IPS-18a (cell line): ENCODE results near the gene TRAPPC12.

Experiments used
- H3K27ac ChIP-seq: one replicate; pipeline ENCODE4 v1.5.1; 2013; ENCODE audit warnings: low read length
- H3K27me3 ChIP-seq: one replicate; pipeline ENCODE4 v1.6.1; 2013; ENCODE audit warnings: mild to moderate bottlenecking, low read length; ENCODE audit not compliant: control insufficient read depth, insufficient read depth
- H3K36me3 ChIP-seq: one replicate; pipeline ENCODE4 v1.6.1; 2013; ENCODE audit warnings: low read depth, low read length; ENCODE audit not compliant: control insufficient read depth
- H3K4me1 ChIP-seq: one replicate; pipeline ENCODE4 v1.6.1; 2013; ENCODE audit warnings: low read depth, low read length; ENCODE audit not compliant: control insufficient read depth
- H3K4me3 ChIP-seq: one replicate; pipeline ENCODE4 v1.5.1; 2013; ENCODE audit warnings: low read length
- H3K9ac ChIP-seq: one replicate; pipeline ENCODE4 v1.6.1; 2013; ENCODE audit warnings: mild to moderate bottlenecking, low read length, moderate library complexity
- H3K9me3 ChIP-seq: one replicate; pipeline ENCODE4 v1.6.1; 2013; ENCODE audit warnings: low read depth, low read length; ENCODE audit not compliant: control insufficient read depth

TRAPPC12 gene

DNA sequence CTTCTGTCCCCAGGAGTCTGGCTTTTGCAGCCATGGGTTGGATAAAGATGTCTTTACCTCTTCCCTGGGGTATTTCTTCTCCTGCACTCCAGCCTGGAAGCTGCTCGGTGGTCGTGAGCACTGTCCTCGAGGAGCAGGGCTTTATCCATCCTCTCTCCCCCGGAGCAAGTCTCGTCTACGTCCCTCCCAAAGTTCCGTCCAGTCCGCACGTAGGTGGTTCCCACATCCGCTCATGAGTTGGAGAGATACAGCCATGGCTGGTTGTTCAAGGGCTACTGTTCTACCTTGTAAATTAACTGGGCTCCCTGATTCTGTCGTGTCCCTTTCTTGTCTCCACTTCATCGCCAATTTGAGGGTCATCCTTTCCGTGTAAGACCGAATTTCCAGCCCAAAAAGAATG lies 47.1 kb downstream of the TRAPPC12 start:
- H3K9ac ChIP-seq, result no peak overlapping the region
- H3K36me3 ChIP-seq, result peaks cover 38% of the 10 kb centered on the region
- H3K9me3 ChIP-seq, result no peaks in the 10 kb centered on the region
- no peak overlapping the region for H3K27ac ChIP-seq
- H3K27me3 ChIP-seq, result no peaks in the 10 kb centered on the region
- no peak overlapping the region for H3K4me3 ChIP-seq
- H3K4me1 ChIP-seq, result no peaks in the 10 kb centered on the region

DNA sequence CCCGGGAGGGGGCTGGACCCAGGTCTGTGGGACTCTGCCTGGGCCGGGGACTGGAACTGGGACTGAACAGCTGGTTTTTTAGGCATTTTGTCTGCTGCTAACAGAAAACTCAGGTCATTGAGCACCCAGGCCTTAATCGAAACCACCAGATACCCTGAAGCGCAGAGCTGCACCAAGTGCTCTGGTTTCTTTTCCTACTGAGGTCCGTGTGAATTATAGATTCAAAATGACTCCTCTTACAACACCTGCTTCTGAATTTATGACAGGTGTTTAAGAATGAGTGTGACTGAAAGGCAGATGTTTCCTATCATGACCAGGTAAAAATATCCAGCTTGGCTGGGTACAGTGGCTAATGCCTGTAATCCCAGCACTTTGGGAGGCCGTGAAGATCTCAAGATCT lies 47.8 kb downstream of the TRAPPC12 start:
- no peak overlapping the region for H3K4me3 ChIP-seq
- H3K9ac ChIP-seq, result no peak overlapping the region
- no peaks in the 10 kb centered on the region for H3K27me3 ChIP-seq
- H3K27ac ChIP-seq, result no peak overlapping the region
- peaks cover 40% of the 10 kb centered on the region for H3K36me3 ChIP-seq
- no peaks in the 10 kb centered on the region for H3K9me3 ChIP-seq
- no peaks in the 10 kb centered on the region for H3K4me1 ChIP-seq

DNA sequence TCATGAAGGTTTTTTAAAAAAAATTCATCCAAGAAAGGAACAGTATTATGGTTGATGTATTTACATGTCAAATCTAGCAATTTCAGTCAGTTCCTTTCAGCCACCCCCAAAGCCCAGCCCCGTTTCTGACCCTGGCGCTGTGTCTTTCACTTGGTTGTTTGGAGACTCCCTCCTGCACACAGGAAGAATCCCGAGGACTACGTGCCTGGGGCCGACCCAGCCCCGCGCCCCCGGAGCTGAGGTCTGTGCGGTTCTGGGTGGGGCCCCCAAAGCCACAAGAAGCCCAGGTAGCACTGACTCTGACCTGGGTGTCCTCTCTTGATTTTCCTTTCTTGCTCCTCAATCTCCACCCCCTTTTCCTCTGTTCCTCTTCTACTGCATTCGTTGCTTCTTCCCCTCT lies 49.1 kb downstream of the TRAPPC12 start:
- Histone ChIP-seq H3K4me3 (no peak overlapping the region), H3K36me3 (peaks cover 32% of the 10 kb centered on the region), H3K9me3 (no peaks in the 10 kb centered on the region), H3K27ac (no peak overlapping the region), H3K4me1 (no peaks in the 10 kb centered on the region), H3K9ac (no peak overlapping the region), H3K27me3 (no peaks in the 10 kb centered on the region)

DNA sequence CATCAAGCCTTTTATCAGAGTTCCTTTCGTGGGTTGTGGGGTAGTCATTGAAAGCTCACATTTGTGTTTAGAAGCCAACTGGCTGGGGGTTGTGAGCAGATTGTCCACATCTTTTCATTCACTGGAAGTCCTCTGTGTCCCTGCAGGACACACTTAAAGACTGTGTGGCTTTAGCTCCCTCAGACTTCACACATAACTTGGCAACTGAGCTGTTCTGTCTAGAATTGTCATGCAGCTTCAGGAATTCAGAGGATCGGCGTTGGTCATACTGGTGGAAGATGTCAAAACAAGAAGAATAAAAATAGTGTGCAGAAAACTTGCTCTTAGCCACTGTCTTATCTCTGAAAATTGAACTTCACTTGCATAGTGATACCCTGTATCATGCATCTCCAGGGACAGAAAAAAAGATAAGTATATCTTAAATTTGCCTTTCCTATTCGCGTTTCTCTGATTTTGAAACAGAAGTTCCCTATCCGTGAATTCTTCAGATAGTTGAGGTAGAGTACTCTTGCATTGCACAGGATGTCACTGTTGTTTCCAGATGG lies 49.6 kb downstream of the TRAPPC12 start:
- Histone ChIP-seq H3K4me3 (no peak overlapping the region), H3K4me1 (no peaks in the 10 kb centered on the region), H3K9ac (no peak overlapping the region), H3K27ac (no peak overlapping the region), H3K27me3 (no peaks in the 10 kb centered on the region), H3K9me3 (no peaks in the 10 kb centered on the region), H3K36me3 (peaks cover 32% of the 10 kb centered on the region)

DNA sequence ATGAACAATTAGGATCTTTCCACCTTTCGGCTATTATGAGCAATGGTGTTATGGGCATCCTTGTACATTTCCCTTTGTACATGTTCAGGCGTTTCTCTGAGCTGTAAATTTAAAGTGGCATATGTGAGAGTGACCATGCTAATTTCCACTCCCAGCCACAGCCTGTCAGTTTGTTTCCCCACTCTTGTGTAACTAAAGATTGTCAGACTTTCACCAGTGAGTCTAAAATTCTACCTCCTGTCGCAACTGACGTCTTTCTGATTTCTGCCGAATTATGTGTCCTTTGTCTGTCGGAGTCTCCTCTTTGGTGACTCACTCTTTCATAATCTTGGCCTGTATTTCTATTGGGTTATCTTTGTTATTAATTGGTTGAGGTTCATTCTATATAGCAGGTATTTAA lies 50.7 kb downstream of the TRAPPC12 start:
- Histone ChIP-seq H3K27me3 (no peaks in the 10 kb centered on the region), H3K9me3 (no peaks in the 10 kb centered on the region), H3K4me3 (no peak overlapping the region), H3K27ac (no peak overlapping the region), H3K9ac (no peak overlapping the region), H3K36me3 (peaks cover 25% of the 10 kb centered on the region), H3K4me1 (no peaks in the 10 kb centered on the region)

DNA sequence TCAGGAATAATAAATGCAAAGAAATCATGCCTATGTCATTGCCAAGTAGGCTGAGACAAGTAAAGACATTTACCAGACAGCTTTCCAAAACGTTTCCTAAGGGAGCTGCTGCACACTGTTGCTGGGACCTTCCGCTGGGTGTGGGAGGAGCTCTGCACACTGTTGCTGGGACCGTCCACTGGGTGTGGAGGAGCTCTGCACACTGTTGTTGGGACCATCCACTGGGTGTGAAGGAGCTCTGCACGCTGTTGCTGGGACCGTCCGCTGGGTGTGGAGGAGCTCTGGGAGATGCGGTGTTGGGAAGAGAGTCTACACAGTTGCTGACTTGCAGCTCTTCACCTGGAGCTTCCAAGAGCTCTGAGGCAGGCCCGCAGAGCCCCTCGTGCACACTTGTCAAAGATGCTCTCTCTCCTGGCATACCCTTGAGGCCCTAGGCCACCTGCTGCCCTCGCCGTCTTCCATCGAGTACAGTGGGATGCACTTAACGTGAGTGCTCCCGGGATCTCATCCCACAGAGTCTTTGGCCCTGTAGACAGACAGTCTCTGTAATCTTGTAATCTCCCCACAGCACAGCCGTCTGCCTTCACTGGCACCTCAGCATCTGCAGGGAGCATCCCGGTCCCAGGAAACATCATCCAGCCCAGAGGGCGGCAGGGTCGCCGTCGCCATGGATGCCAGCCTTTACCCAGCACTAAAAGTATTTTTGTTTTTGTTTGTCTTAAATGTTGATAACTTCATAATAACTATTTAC lies 51.4 kb downstream of the TRAPPC12 start:
- Histone ChIP-seq H3K4me3 (no peak overlapping the region), H3K27ac (no peak overlapping the region), H3K9me3 (no peaks in the 10 kb centered on the region), H3K27me3 (no peaks in the 10 kb centered on the region), H3K36me3 (peaks cover 20% of the 10 kb centered on the region), H3K9ac (no peak overlapping the region), H3K4me1 (no peaks in the 10 kb centered on the region)

DNA sequence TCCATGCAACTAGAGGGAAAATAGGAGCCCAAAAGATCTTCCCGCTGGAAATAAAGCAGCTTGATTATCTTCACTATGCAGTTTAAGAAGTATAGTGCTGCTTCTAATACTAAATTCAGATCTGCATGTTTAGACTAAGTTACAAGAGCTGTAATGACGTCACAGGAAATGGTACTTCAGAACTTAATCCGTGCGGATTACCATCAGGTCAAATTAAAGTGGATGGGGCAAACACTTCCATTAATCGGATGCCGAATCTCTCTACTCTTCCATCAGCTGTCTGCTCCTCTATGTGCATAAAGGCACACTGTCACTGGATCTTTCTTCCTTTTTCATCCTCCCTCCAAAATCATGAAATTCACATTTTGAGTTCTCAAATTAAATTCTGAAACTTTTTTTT lies 52.6 kb downstream of the TRAPPC12 start:
- H3K27me3 ChIP-seq, result no peaks in the 10 kb centered on the region
- H3K9me3 ChIP-seq, result no peaks in the 10 kb centered on the region
- H3K27ac ChIP-seq, result no peak overlapping the region
- H3K4me3 ChIP-seq, result no peak overlapping the region
- peaks cover 16% of the 10 kb centered on the region for H3K36me3 ChIP-seq
- H3K9ac ChIP-seq, result no peak overlapping the region
- H3K4me1 ChIP-seq, result no peaks in the 10 kb centered on the region

DNA sequence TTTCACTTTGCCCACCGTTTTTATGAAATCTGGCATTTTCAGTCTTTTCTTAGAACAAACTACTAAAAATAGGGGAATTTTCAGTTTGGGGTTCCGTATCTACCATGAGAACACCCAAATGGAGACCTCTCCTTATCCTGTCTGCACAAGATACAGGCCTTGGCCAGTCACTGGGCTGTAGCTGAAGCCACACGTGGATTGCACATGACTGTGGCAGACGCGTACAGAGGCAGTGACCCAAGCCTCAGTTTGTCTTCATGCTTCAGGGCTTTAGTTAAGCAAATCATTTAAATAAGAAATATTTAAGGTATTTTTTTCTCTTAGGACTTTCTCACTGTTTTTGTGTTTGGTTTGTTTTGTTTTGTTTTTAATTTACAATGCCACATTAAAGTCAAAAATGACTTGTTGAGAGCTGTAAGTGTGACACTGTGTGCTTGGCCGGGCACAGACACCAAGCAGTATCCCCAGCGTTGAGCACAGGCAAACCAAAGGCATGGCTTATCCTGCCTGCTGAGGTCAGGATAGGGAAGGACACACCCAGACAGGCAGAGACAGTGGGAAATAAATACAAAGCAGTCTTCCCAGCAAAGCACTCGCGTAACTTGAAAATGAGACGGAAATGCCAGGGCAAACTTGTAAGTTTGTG lies 53.3 kb downstream of the TRAPPC12 start:
- Histone ChIP-seq H3K27me3 (no peaks in the 10 kb centered on the region), H3K9ac (no peak overlapping the region), H3K36me3 (peaks cover 16% of the 10 kb centered on the region), H3K4me1 (no peaks in the 10 kb centered on the region), H3K4me3 (no peak overlapping the region), H3K27ac (no peak overlapping the region), H3K9me3 (no peaks in the 10 kb centered on the region)

DNA sequence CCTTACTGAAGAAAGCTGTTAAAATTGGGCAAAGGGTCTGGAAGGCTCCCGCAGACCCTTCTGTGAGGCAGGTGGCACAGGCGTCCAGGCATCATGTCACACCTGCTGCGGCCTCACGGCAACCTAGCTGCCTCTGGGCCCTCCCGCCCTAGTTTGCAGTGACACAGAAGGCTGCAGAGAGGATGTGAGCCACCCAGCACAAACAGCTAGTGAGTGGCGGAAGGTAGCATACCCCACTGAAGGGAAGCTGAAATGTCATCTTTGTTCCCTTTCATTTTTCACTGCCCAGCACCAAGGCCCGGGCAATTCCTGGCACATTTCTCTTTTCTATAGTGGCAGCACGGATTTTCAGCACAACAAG lies 53.8 kb downstream of the TRAPPC12 start:
- H3K9me3 ChIP-seq, result no peaks in the 10 kb centered on the region
- H3K4me1 ChIP-seq, result no peaks in the 10 kb centered on the region
- no peak overlapping the region for H3K4me3 ChIP-seq
- no peaks in the 10 kb centered on the region for H3K27me3 ChIP-seq
- H3K27ac ChIP-seq, result no peak overlapping the region
- H3K36me3 ChIP-seq, result peaks cover 16% of the 10 kb centered on the region
- H3K9ac ChIP-seq, result no peak overlapping the region

DNA sequence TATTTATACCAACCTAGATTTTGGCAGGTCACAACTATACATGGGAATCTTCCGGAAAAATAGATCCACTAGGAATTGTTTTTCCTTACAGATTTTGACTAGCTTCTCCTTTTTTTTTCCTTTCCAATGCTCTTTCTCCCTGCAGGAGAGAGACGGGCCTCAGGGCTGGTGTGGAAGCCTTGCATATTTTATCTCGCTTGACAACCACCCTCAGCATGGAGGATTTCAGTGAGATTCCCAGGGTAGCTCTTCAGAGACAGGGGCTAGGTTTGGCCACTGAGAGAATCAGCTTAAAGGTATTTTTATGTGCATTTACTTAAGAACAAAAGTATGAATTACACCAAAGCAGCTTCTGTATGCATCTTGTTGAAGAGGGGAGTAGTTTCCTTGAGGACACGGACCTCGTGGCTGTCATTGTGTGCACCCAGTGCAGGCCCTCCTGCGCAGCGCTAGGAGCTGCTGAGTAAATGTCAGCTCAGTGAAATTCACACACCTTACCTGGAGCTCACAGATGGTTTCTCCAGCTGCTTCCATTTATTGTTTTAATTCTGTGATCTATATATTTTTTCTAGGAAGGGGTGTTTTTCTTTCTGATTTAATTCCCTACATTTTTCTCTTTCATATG lies 54.4 kb downstream of the TRAPPC12 start:
- no peak overlapping the region for H3K4me3 ChIP-seq
- H3K4me1 ChIP-seq, result no peaks in the 10 kb centered on the region
- no peak overlapping the region for H3K27ac ChIP-seq
- peaks cover 16% of the 10 kb centered on the region for H3K36me3 ChIP-seq
- no peaks in the 10 kb centered on the region for H3K9me3 ChIP-seq
- H3K9ac ChIP-seq, result no peak overlapping the region
- no peaks in the 10 kb centered on the region for H3K27me3 ChIP-seq

DNA sequence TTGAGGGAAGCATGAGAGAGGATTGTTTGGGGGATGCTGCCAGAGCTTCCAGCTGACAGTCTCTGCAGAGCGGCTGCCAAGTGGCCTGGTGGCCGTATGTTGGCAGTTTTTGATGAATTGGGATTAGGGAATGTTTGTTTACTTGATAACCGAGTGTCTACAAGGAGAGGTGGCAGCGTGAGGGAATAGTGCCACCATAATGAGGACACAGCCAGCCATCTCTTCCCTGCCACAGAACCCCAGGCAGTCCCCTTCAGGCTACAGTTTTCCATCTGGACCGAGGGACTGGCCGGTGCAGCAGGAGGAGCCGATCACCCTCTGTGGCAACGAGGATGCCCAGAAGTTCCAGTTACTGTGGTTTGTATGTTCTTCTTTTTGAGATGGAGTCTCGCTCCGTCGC lies 55.2 kb downstream of the TRAPPC12 start:
- no peak overlapping the region for H3K27ac ChIP-seq
- H3K4me3 ChIP-seq, result no peak overlapping the region
- no peaks in the 10 kb centered on the region for H3K4me1 ChIP-seq
- peaks cover 9% of the 10 kb centered on the region for H3K36me3 ChIP-seq
- no peak overlapping the region for H3K9ac ChIP-seq
- no peaks in the 10 kb centered on the region for H3K9me3 ChIP-seq
- no peaks in the 10 kb centered on the region for H3K27me3 ChIP-seq
